AG09309 (cell line): ENCODE results near the gene MAPT.
"Not testable (repeated sequence)": the region's sequence is repeated elsewhere in the genome, so short reads cannot be mapped to it uniquely, and the experiment has no call there.

ENCODE experiments used
- DNase-seq: peaks from one replicate; pipeline ENCODE4 v3.0.0-alpha.2; 2010; ENCODE audit warnings: low read depth
- H3K4me3 ChIP-seq: 2 replicates; pipeline ENCODE4 v1.5.1; 2011; ENCODE audit warnings: mild to moderate bottlenecking, low read depth, low read length, moderate library complexity; ENCODE audit not compliant: control insufficient read depth
- CTCF ChIP-seq: IDR thresholded peaks from 2 replicates; pipeline ENCODE4 v1.5.1; 2011; ENCODE audit warnings: mild to moderate bottlenecking, low read depth, low read length, inconsistent platforms; ENCODE audit not compliant: insufficient read depth, control insufficient read depth; ENCODE audit errors: missing control alignments

MAPT gene

GRCh38 chr17:46002311-46002972 lies 108.1 kb downstream of the MAPT start:
- no peak overlapping the region for H3K4me3 ChIP-seq
- peak; percentile 80 for TF ChIP-seq CTCF
- peak; percentile 5 for DNase-seq

- TF ChIP-seq CTCF, result no peak
- DNase-seq, result no peak
- no peak overlapping the region for H3K4me3 ChIP-seq
These were observed 108.6 kb downstream of the MAPT start for GRCh38 chr17:46002973-46003316.

GRCh38 chr17:46003907-46004748 lies 109.8 kb downstream of the MAPT start:
- TF ChIP-seq CTCF, result no peak
- no peak overlapping the region for H3K4me3 ChIP-seq
- no peak for DNase-seq

- H3K4me3 ChIP-seq, DNase-seq: not testable (repeated sequence)
These were observed 111.7 kb downstream of the MAPT start for GRCh38 chr17:46006082-46006481.

- no peak for DNase-seq
- no peak overlapping the region for H3K4me3 ChIP-seq
- no peak for TF ChIP-seq CTCF
These were observed 113.2 kb downstream of the MAPT start for GRCh38 chr17:46007461-46007965.

- no peak for TF ChIP-seq CTCF
- H3K4me3 ChIP-seq, result no peak overlapping the region
- DNase-seq, result no peak
These were observed 114.2 kb downstream of the MAPT start for GRCh38 chr17:46008591-46008990.
